Omental fat pad (tissue), 4 donors: ENCODE results near the gene LAPTM5. TPM values are rescaled to one million over a fixed set of nuclear protein-coding genes. Genes with fewer than 3 reads are reported as not detected.
"Not testable (repeated sequence)": the region's sequence is repeated elsewhere in the genome, so short reads cannot be mapped to it uniquely, and the experiment has no call there.

Experiments
- ATAC-seq: fragments of 150-250 bp; one replicate; pipeline ENCODE4 v1.9.1; 2016; ENCODE audit warnings: mild to moderate bottlenecking, moderate library complexity; ENCODE audit not compliant: low FRiP score
- DNase-seq: peaks from one replicate; pipeline ENCODE4 v3.0.0-alpha.2; 2019; ENCODE audit warnings: low spot score
- total RNA-seq, 4 donors: library from RNA; depleted of rRNA; stranded (reverse); fragments of >200 nt; gene quantifications; one replicate each; pipeline ENCODE4 v1.1.0, GENCODE V29; 2016
- TF ChIP-seq, protein P1 (sequence below), 3 donors: fragments of 450-650 bp; IDR thresholded peaks; one replicate each; pipeline ENCODE4 v1.5.1; 2016 to 2017; ENCODE audit warnings: antibody characterized with exemption in 3 of 3, mild to moderate bottlenecking in 3 of 3, moderate library complexity in 2 of 3

Gene LAPTM5
- total RNA-seq, 4 donors from 2014 or later: 87.4 to 327 (median 154) TPM

- ATAC-seq: no peak
- TF ChIP-seq, protein P1, sequence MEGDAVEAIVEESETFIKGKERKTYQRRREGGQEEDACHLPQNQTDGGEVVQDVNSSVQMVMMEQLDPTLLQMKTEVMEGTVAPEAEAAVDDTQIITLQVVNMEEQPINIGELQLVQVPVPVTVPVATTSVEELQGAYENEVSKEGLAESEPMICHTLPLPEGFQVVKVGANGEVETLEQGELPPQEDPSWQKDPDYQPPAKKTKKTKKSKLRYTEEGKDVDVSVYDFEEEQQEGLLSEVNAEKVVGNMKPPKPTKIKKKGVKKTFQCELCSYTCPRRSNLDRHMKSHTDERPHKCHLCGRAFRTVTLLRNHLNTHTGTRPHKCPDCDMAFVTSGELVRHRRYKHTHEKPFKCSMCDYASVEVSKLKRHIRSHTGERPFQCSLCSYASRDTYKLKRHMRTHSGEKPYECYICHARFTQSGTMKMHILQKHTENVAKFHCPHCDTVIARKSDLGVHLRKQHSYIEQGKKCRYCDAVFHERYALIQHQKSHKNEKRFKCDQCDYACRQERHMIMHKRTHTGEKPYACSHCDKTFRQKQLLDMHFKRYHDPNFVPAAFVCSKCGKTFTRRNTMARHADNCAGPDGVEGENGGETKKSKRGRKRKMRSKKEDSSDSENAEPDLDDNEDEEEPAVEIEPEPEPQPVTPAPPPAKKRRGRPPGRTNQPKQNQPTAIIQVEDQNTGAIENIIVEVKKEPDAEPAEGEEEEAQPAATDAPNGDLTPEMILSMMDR (IDR thresholded peaks at IDR 0.05): no peak
- no peak for DNase-seq
Observed at GRCh38 chr1:30790850-30791778, 33.5 kb upstream of the LAPTM5 start.

DNA sequence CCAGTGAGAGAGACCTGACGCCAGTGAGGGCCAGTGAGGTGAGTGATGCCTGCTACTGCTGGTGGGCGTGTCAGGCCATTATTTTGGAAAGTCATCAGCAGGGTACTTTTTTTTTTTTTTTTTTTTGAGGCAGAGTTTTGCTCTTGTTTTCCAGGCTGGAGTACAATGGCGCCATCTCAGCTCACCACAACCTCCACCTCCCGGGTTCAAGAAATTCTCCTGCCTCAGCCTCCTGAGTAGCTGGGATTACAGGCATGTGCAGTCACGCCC, 32.6 kb upstream of the LAPTM5 start:
- DNase-seq, ATAC-seq: not testable (repeated sequence)

GRCh38 chr1:30789388-30790255, 32.0 kb upstream of the LAPTM5 start:
- TF ChIP-seq, protein P1 (IDR thresholded peaks at IDR 0.05): no peak
- ATAC-seq (no peak), DNase-seq (no peak)

- DNase-seq: no peak
- TF ChIP-seq, protein P1 (IDR thresholded peaks at IDR 0.05): no peak
- ATAC-seq: peak; percentile 84
Observed at GRCh38 chr1:30788580-30789387, 31.2 kb upstream of the LAPTM5 start.

- ATAC-seq (no peak), DNase-seq (no peak)
- TF ChIP-seq, protein P1 (IDR thresholded peaks at IDR 0.05): no peak
Observed at GRCh38 chr1:30787856-30788495, 30.4 kb upstream of the LAPTM5 start.

GRCh38 chr1:30787266-30787665, 29.7 kb upstream of the LAPTM5 start:
- TF ChIP-seq, protein P1 (IDR thresholded peaks at IDR 0.05): no peak
- ATAC-seq (no peak), DNase-seq (no peak)
